GM19455 (cell line): Measurements from ENCODE around the gene HAGH.

Experiments used
- ATAC-seq: cut with Tn5 transposase; IDR thresholded peaks from one replicate; pipeline ENCODE4 v1.9.1; 2021; ENCODE audit not compliant: unreplicated experiment

HAGH gene

DNA sequence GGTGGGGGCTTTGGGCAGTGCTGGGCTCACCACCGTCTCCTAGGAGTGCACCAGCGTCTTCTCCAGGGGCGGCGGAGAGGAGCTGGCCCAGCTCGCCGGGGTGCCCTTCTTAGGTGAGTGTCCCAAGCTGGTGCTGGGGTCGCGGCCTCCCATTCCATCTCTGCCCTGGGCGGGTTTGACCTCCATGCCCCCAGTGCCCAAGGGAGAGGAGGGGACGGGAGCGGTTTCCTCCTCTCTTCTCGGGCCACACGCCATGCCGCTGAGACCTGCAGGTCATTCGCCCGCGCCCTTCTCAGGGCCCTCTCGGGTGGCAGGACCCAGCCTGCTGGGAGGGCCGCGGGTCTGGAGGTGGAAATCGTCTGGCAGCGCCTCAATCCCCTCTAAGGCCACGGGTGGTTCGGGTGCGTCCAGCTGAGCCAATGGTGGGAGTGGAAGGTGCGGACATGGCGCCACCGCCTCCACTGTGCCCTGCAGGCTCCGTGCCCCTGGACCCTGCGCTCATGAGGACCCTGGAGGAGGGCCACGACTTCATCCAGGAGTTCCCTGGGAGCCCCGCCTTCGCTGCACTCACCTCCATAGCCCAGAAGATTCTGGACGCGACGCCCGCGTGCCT is 38.4 kb downstream of the HAGH start:
- no peak for ATAC-seq

DNA sequence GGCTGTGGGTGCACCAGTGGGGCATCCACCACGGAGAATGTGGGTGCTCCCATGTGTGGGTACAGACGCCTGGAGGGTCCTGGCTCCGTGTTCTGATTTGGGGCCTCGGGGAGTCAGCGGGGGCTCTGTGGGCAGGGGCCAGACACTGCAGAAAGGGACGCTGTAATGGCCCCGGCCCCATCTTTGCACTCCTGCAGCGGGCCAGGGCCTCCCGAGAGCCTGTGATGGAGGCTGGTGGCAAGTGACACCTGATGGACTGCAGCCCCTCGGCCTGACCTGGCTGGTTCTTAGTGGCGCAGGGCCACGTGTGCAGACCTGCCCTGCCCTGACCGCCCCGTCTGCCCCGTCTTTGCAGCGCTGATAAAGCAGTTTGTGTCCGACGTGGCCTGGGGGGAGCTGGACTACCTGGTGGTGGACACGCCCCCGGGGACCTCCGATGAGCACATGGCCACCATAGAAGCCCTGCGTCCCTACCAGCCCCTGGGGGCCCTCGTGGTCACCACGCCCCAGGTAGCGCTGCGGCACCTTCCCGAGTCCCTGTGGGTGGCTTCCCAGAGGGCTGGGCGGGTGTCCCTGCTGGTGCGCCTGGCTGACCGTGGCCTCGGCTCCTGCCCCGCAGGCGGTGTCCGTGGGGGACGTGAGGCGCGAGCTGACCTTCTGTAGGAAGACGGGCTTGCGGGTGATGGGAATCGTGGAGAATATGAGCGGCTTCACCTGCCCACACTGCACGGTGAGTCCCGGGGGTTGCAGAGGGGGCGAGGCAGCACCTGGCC is 39.1 kb downstream of the HAGH start:
- ATAC-seq, result no peak

DNA sequence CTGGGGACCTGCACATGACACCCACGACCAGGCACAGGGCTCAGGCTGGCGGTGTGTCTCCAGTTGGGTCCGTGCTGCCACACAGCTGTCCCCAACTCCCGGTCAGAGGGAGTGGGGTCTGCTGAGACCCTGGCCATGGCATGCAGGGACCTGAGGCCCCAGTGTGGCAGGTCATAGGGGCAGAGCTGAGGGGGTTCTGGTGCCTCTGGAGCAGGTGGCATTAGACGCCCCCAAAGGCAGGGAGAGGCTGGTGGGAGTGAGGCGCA is 39.6 kb downstream of the HAGH start:
- no peak for ATAC-seq

DNA sequence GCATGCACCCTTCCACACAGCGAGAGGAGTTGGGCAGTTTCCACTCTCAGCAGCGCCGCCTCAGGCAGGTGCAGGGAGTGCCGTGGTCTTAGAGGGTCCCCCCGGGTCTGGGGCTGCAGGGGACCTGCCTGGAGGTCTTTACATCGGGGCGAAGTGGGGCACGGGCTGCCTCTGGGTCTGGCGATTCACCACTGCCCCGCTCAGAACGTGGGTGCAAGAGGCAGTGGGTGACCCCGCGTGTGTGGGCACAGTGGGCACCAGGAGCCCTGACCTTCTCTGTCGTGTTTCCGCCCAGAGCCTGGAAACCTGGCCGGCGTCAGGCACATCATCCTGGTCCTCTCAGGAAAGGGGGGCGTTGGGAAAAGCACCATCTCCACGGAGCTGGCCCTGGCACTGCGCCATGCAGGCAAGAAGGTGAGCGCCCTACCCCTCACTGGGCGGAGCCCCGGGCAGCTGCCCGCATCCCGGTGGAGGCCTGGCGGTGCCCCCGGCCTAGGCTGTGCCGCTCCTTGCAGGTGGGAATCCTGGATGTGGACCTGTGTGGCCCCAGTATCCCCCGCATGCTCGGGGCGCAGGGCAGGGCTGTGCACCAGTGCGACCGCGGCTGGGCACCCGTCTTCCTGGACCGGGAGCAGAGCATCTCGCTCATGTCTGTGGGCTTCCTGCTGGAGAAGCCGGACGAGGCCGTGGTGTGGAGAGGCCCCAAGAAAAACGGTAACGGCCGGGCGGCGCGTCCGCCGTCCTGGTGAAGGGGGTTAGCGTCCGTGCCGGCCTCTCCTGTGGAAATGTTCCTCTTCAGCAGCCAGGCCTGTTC is 40.2 kb downstream of the HAGH start:
- ATAC-seq, result no peak

DNA sequence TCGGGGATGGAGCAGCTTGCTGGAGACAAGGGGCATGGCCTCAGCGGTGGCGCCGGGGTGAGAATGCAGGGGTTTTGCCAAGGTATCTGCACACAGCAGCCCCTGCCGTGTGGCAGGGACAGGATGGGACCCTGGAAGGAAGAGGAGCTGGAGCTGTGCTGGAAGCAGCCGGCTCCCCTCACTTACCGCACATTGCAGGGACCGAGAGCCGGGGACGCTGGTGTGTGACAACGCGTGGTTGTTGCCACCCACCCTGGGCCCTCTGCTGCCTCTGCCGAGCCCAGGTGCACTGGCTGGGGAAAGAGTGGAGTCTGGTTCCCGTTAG is 40.8 kb downstream of the HAGH start:
- ATAC-seq, result no peak

DNA sequence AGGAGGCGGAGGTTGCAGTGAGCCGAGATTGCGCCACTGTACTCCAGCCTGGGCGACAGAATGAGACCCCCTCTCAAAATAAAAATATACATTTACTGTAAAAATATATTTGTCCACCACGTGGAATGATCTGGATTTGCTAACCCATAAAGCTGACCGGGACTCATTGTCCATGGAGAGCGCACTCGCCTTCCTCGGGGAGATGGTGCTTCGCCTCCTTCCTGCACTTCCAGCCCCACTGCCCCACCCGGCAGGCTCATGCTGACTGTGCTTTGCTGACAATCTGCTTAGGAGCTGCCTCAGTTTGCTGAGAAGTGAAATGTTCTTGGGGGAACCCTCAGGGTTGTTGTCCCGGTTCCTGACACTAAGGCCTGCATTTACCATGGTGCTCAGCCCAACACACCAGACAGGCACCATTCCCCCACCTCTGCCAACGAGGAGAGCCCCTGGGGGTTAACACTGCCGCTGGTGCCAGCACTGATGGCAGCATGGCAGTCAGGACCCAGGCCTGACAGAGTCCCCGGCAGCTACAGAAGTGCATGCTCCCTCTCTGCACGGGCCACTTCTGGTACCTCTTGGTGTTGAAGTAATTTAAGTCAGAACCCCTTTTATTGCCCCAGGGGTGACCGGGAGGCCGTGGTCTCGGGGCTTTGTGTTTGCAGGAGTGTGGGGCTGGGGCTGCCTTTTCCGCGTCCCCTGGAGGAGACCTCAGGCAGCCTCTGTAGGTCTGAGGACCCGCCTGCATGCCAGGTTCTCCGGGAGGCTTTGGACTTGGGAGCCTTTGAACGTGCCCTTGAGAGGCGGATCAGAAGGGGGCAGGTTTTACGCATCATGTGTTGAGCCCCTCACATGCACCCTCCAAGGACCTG is 41.4 kb downstream of the HAGH start:
- no peak for ATAC-seq

DNA sequence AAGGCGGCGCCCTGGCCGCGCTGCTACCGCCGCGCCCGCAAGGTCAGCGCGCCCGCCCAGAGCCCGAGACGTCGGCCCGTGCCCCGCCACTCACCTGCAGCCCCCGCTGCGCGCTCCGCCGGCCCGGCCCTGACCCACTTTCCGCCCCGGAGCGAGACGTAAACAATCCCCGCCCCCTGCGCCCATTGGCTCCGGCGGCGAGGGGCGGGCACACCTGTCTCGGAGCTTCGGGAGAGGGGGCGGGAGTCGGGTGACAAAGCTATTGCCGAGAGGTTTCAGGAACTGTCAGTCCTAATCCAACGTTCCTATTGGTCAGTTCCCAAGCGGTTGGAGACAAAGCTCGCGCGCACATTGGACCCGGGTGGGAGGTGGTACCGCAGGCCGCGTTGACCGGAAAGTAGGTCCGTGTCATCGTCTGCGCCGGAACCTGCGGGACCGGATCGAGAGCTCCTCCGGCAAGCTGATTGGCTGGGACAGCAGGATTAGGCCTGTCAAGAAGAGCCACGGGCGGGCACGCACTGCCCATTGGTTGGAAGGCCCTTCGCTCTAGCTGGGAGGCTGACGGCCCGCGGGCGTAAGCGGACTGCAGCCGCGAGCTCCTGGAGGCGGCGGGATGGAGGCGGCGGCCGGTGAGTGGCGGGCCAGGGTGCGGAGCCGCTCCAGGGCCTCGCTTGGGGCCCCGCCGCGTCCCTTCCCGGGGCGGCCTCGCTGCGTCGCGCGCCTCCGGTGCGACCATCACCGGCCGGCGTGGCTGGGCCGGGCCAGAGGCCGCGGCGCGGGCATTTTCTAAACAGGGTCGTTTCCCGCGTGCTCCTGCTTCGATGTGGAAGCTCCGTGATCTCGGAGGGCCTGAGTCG is 44.0 kb downstream of the HAGH start, which contains the start of the genes NUBP2 and SPSB3:
Gene NUBP2, plus strand, starts transcription at position 553 of the 857 bp plus-strand sequence. Its CDS starts 61 bp downstream, at position 614.
Gene SPSB3, minus strand, starts transcription at position 164 of the 857 bp plus-strand sequence. CDS start 1,088 bp downstream, outside the sequence.
- ATAC-seq, result peak; percentile 83

DNA sequence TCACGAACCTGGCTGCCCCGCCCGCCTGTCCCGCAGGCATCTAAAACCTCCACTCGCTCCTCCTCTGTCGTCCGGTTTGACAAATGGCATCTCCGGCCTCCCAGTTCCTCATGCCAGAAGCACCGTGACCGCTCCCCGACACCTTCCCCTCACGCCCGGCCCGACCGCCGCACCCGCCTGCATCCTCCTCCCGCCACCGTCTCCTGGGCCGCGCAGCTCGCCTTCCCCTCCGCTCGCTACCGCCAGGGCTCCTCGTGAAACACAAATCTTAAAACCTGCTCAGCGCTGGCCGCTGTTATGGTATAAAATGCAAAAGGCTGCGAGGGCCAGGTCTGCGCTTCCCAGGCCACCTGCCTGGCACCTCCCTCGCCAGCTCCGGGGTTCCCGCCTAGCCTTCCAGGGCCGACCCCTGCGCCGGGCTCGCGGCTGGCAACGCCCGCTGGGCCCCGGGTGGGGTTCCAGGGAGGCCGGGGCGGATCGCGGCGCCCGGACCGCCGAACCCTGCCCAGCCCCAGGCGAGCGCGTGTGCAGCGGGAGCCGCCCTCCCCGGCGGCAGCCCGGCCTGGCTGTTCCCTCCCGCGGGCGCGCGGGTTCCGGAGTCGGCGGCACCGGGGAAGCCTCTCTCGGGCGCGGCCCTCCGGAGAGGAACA is 44.7 kb downstream of the HAGH start:
- ATAC-seq, result peak; percentile 10

DNA sequence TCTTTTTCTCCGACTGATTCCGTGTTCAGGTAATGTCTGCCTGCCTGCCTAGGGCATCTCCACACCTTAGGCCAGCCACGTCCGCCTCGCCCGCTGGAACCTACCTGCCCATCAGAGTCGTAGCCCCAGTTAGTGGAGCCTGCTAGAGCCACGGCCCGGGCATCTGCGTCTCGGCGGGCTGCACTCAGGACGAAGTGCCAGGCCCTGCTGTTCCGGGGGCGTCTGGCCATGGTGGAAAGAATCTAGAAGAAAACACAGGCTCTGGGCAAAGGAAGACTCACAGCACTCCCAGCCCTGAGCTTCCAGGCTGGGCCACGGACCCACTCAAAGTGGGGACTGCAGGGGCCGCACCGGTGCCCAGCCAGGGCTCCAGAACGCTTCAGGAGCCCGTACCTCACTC is 45.4 kb downstream of the HAGH start:
- no peak for ATAC-seq

DNA sequence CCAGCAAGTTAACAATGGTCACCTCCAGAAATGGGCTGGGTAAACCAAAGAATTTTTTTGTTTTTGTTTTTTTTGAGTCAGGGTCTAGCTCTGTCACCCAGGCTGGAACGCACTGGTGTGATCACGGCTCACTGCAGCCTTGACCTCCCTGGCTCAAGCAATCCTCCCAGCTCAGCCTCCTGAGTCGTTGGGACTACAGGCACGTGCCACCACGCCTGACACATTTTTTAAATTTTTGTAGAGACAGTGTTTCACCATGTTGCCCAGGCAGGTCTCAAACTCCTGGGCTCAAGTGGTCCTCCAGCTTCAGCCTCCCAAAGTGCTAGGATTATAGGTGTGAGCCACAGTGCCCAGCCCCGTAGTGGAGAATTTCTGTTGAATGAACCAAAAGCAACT is 46.0 kb downstream of the HAGH start:
- no peak for ATAC-seq

DNA sequence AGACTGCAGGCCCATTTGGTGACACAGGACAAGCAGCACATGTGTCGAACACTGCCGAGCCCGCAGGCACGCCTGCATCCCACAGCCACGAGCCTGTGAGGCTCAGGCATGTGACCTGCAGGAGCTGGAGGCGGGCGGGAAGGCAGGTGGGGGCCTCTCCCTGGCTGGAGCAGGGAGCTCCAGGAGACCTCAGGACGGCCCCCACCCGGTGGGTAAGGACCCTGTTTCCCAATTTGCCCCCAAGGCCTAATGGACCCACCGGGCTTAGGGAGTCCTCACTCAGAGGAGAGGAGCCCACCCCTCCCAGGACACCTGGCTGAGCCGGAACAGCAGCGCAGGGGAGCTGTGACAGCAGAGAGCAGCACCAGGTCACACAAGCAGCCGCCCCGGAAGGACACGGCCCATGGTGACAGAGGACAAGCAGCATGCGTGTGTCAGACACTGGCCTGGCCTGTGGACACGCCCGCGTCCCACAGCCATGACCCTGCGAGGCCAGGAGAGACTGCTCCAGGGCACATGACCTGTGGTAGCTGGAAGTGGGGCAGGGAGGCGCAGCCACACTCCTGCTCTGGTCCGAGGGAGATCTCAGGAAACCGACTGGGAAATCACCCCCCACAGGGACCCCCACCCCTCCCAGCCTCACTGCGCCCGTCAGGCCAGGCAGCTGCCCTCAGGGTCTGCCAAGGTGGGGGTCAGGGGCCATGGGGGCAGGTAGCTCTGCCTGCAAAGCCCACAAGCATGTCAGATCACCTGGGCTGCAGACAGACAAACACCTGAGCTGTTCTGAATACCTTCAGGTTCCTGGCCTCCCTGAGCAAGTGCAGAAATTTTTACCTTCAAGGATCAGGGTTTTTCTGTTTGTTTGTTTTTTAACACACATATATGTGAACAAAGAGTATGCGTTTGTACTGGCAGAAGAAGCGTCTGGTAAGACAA is 46.6 kb downstream of the HAGH start:
- no peak for ATAC-seq

DNA sequence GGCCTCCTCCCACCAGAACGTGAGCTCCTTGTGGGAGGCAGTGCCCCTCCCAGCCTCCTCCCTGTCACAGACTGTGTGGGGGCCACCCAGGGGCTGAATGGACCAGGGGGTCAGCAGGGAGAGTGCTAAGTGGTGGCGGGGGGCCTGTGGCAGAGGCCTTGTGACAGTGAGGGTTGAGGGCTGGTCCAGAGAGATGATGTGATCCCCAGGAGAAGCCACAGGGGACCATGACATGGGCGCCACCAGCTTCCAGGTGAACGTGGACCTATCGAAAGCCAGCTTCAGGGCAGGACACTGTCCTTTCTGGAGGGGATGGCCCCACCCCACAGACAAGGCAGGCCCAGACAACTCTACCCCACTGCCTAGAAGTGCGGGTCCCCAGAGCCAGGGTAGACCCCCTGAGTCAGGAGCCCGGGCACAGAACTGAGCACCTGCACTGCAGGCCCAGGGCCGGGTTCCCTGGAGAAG is 47.4 kb downstream of the HAGH start:
- no peak for ATAC-seq

DNA sequence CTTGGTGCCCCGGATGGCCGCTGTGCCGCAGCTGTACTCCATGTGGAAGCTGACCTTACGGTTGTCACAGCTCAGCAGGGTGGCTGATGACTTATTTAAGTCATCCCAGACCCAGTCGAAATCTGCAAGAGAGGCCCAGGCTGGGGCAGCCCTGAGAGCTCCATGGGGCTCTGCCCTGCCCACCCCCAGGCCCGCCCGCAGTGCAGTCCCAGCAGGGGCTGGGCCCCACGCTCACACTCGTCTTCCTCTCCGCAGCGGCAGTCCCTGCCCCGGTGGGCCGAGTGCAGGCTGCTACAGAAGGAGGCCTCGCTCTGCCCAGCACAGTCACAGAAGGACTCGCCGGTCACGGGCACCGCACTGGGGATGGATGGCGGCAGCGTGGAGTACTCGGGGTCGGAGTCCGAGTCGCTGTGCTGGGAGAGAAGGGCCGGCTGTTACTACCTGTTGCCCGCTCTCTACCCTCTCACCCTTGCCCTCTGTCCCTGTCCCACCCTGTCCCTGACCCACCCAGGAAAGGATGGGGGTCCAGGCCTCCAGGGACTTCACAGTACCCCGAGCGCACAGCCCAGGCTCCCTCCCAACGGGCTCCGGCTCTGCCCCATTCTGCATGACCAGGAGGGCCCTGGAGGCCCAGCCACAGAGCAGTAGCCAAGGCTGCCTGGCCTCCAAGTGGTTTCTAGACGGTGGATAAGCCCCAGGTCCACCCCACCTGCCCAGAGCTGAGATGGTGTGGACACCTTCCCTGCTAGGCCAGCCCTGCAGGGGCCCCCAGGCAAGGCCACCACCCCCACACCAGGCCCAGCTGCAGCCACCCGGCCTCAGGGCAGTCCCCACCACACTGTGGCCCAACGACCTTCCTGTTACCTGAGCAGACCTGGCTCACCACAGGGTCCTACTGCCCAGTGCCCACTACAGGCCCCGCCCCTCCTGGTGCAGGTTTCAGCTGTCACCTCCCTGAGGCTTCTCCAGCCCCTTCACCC is 48.1 kb downstream of the HAGH start:
- ATAC-seq, result no peak

DNA sequence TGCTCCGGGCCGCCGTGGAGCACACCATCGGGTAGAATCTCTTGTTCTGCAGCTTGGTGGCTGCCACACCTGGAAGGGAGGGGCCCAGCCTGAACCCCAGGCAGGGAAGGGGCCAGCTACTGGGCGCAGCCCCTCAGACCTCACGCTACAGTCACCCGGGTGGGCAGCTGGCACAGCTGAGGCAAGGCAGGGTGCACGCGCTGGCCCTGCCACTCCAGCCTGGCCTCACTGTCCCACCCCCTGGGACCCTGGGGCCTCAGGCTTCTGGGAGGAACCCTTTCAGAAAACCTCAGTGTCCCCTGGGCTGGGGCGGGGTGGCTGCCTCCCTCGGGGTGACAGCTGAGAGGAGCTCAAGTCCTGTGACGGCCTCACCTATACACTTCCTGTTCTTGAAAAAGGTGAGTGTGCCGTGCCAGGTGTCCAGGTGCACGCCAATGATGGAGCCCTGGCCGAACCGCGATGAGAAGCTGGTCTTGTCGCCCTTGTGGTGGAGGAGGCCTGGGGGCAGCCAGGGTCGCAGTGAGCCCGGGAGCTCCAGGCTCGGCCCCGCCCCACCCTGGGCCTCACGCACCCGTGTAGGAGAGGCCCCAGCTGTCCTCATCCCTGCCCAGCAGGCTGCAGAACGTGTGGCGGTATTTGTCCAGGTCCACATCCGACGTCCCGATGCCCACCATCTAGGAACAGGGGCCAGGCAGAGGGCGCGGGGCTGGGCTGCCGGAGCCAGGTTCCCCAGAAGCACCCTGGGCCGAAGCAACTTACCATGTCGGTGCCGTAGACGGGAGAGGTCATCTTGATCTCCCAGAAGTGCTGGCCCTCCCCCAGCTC is 49.0 kb downstream of the HAGH start:
- no peak for ATAC-seq

DNA sequence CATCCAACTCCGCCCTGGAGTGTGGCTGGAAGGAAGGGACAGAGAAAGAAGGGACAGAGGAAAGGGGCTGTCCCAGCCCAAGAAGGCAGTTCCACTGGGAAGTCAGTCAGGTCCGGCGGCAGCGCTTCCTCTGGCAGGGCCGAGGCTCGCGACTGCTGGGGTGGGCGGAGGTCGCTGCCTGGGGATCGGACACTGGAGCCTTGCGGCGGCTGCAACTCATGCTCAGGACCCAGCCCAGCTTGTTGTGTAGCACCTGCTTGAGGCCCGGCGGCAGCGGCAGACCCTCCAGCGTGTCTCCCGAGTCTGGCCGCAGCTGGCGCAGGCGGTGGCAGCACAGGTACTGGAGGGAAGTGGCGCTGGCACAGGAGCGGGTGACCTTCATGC is 49.6 kb downstream of the HAGH start:
- ATAC-seq, result no peak

DNA sequence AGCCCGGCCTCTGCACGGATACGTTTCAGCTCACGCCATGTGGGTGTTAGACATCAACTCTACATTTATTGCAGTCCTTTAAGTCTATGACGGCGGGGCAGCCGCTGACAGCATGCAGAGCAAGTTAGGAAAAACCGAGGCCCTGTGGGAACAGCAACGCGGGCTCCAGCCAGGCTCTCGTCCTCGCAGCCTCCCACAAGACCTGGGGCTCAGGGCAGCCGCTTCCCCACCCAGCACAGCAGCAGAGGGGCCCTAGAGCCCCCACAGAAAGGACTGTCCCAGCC is 50.0 kb downstream of the HAGH start:
- no peak for ATAC-seq
